Hypothalamus (tissue), 51 donors: Measurements from ENCODE around the gene CYSTM1.

Experiments used
- DNase-seq, 51 donors: peaks; one replicate each; lab custom pipeline; 2025; lab: John Stamatoyannopoulos, UW

CYSTM1 gene

DNA sequence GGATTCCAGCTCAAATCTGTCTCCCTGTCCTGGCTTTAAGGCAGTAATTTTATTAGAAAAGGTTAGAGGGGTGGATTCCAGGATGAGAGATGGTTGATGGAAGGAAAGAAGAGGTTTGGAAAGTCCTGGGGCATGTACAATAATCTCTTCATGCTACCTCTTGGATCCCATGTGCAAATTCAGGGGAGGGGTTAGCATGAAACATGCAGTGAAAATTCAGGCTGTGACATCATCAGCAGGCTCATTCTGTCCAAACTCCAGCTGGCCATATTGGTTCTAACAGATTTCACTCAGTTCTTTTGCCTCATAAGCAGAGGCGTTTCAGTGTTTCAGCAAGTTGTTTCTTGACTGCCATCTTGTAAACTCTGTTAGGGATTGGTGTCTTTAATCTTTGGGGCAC, 55.4 kb downstream of the CYSTM1 start:
- no peak for DNase-seq

DNA sequence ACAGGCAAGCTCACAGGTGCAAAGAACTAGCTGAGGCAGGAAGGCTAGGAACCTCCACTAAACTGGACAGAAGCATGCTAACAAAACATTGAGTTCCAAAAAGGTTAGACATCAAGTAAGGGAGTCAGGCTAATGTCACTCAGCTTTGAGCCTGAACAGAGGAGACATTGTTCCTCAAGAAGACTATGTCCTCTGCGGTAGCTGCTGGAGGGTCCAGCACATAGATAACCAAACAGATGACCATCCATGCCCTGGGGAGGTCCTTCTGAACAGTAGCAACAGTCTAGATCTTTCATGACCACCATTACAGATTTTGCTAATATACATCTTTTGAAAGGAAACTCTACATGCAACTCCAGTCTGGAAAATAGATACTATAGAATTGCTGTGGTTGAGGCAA, 57.7 kb downstream of the CYSTM1 start:
- DNase-seq = no peak

DNA sequence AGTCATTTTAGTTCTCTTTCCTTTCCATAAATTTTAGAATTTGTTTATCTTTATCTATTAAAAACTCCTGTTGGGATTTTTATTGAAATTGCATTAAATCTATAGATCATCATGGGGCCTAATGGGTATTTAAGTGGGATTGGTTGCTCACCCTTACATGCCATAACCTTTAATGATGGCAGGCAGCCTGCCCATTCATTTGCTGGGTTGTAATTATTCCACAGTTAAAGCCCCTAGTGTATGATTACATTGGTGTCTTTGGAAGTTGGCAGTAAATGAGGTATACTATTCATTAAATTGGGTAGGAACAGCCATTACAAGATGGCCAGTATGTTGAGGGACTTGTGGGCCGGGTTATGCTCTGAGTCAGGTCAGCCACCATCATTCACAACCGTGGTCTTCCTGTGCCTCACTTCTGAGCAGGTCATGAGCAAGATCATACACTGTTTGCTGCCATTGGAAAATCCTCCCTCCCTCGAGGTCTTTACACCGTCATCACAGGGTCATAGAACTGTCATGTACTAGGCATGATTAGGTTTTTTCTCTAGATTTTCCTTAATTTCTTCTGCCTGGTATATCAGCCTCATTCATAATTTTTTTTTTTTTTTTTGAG, 59.5 kb downstream of the CYSTM1 start:
- no peak for DNase-seq

DNA sequence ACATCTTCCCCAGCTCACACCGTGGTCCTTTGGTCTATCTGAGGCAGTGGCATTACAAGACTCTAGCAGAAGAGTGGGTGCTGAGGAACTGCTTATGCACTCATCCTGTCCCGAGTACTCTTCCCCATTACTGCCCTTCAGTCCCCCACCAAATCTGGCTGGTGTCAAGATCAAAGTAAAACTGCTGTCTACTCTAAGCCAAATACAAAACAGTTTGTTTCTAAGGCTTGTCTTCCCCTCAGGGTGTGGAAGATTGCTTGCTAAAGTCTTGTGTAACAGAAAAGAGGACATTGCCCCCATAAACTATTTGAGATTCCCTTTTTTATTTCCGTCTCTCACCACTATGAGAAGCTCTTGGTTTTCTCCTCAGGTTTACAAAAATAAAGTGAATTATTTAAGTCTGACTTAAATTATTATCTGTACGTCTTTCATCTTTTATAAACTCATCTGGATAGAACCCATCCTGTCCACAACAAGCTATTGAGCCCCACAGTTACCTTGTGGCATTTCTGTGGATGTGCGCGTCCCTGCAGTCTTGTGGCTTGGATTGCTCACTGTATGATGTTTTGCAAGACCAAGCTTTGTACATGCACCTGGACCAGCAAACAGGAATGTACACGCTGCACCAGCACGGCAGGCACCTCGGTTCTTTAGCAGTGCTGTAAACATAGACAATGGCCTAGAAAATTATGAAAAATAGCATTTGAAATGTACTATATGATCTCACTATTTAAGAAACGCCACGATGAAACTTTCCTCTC, 61.0 kb downstream of the CYSTM1 start:
- DNase-seq = no peak

DNA sequence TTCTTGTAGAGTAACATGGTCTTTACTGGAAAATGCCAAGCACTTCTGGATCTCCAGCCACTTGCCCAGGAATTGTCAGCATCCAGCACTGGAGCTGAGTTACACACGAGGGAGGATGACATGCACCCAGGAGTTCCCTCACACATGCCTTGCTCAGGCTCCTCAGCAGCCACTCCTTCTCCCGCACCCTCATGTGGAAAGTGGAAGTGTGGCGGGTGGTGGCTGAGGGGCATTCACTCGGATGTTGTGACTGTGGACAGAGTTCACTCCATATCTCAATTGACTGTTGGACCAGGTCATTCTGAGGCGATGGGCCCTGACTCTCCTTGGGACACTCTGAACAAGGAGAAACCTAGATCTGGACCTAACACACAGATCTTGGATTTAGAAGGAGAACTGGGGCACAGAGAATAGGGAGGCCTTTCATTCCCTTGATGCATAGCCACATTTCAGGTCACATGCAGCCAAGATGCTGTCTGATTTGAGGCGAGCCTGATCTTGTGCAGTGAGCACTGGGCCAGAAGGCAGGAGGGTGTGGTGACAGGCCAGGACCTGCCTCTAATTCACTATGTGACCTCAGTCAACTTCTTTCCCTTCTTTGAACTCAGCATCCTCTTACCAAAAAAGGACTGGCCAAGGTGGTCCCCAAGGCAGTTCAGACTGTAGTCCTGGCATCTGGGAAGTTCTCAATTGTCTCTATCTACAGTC, 62.1 kb downstream of the CYSTM1 start:
- DNase-seq = no peak

DNA sequence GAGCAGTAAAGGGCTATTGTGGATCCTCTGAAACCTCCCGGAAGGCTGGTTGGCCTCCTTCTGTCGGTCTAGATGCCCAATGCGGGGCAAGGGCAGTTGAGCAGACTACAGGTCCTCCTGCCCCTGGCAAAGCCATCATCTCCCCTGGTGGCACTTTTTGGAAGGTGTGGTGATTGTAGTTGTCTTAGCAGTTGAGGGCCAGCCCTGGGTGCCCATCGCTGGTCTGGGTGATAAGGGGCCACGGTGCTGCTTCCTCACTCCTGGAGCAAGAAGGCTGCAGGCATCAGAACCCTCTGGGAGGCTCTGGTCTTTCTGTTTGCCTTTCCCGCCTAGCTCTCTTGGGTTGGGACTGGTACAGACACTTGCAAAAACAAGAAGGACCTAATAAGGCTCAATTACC, 63.8 kb downstream of the CYSTM1 start:
- no peak for DNase-seq

DNA sequence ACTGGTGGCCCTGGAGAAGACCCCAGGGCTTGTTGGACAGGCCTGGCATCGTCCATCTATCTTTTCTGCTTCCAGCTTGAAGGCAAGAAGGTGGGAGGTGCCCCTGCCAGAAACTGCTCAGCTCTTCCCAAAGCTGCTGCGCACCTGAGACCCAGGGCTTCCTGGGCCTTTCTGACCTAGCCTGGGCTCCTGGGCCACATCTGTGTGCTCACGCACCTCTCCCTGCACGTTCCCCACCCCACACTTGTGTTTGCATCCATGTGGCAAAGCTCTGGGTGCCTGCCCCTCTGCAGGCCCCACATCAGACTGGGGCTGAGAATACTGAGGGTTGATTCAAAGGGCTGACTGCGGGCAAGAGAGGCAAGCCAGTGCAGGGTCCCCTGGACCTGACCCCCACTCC, 64.5 kb downstream of the CYSTM1 start:
- DNase-seq = no peak

DNA sequence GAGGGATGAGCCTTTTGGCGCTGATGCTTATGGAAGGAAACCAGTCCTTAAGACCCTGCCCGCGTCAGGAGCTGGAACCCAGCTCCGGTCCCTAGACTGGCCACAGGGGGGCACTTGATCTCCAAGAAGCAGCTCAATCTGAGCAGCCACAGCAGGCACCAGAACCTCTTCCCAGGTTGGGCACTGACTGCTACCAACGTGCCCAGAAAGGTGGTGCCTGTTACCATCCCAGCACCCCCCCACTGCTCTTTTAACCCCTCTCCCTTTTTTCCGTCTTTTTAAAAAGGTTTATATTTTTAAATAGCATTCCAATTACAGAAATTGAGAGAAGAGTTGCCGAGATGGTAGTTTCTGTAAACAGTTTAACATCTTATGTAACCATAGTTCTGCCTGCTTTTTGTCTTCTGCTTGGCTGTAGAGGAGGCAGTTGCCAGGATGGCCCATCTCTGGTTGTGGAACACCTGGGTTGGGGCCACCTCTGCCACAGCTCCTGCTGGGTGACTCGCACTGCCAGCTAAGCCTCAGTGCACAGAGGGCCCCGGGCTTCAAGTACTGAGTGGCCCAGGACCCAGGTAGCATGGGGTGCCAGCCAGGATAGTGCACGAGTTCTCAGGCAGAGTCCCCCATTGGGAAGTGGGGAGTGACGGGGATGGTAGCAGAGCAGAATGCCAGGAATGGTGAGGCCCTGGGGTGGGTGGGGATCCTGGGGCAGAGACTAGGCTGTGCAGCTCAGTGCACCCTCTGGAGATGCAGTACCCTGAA, 65.1 kb downstream of the CYSTM1 start:
- DNase-seq = peak in 38 of 51 donors; percentile 11 to 75 (median 40)

DNA sequence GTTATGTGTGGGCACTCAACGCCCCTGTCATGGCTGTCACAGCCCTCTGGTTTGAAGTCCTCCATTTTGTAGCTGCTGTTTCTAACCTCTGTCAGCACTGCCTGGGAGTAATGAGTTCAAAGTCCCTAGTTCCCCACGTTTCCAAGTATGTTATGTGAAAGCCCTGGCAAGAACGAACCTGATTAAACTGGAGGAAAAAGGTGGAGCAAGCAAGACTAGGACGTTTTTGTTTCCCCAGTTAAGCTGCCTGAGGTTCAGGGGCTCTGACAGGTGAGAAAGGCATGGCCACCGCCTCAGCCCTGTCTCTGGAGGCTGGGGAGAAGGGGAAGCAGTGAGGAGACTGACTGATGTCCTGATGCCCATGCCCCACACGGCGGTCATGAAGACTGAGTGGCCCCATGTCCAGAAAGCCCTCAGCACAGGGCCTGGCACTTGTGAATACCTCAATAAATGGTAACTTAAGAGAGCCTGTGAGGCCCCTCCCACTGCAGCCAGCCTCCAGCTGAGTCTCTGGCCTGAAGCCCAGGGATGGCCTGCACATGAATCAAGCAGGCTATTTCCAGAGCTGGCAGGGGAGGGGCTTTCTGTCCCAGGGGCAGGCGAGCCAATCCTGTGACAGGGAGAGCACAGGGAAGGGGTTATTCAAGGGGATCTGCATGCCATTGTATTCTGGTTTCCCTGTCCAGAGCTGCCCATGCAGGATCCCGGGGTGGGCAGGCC, 66.2 kb downstream of the CYSTM1 start:
- DNase-seq = peak in 50 of 51 donors; percentile 30 to 96 (median 84)

DNA sequence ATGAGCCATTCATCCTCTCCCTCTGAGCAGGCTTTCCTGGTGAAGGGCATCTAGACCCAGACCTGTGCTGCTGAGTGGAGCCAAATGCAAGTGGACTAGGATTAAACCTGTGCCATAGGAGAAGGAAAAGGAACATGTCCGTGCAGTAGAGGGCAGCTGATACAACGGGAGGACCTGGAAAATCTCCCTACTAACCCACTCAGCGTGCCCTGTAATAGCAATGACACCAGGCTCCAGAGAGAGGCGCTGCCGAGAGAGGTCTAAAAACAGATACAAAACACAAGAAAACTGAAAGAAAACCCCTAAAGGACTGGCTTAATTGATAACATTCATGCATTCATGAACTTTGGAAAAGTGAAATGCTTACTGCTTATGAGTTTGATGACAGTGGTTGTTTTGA, 67.1 kb downstream of the CYSTM1 start:
- DNase-seq = no peak

DNA sequence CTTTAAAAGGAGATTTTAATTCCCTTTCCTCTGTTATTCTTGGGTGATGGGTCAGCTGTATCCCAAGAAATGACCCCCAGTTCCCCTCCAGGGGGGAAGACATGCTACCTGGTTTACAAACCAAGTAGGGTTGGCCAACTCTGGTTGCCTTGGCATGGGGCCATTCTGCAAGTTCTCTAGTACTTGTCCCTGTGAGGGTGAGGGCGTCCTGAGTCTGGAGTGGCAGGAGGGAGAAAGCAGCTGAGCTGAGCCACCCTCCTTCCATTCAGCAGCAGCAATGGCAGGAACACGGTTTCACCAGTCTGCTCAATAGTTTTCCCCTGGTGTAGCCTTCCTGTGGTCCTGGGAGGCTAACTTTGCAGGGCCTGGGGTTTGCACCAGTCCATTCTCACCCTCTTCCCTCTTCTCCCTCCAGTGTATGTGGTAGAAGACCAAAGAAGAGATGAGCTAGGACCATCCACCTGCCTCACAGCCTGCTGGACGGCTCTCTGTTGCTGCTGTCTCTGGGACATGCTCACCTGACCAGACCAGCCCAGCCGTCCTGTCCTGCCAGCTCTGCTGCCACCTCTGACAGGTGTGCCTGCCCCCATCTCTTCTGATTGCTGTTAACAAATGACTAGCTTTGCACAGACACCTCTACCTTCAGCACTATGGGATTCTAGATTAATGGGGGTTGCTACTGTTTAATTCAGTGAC, 68.0 kb downstream of the CYSTM1 start:
- DNase-seq = no peak

DNA sequence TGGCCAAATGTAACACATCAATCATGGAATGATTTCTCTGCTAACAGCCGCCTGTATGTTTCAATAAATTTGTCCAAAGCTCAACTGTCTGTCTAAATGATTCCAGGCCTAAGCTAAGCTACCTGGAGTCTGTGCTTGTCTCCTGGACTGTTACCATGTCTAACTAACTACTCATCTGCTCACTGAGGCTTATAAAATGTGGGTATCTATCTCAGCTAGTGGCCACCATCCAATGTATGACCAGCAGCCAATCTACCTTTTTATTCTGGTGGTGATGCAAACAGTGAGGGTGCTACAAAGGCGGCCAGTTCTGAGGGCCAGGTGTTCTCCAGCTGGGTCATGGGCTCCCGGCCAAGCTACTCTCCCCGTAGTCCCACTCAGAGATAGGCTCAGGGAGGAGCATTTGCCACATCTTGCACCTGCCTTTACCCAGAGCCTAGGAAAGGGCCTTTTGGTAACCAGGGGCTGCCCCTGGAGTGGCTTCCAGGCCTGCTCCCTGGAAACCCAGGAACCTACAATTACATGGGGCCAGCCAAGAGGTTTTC, 68.8 kb downstream of the CYSTM1 start:
- DNase-seq = no peak

DNA sequence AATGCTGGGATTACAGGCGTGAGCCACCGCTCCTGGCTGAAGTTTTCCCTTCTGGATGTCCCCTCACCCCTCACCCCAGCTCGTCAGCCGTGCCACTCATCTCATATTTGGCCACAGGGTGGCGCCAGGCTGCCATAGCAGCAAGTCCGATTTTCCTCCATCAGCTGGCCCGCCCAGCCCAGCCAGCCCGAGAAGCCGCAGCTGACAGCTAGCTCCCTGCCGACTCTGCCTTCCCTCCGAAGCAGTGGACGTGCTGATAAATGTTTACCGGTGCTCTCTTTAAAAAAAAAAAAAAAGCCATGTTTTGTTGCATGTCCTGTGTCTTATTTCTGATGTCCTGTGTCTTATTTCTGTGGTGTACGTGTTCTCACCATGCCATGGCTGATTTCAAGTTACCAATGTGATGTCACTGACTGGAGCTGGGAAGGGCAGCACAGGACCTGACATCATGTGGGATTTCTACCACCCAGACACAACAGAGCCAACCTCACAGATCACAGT, 69.6 kb downstream of the CYSTM1 start:
- peak; percentile 18 to 93 (median 79) for DNase-seq

DNA sequence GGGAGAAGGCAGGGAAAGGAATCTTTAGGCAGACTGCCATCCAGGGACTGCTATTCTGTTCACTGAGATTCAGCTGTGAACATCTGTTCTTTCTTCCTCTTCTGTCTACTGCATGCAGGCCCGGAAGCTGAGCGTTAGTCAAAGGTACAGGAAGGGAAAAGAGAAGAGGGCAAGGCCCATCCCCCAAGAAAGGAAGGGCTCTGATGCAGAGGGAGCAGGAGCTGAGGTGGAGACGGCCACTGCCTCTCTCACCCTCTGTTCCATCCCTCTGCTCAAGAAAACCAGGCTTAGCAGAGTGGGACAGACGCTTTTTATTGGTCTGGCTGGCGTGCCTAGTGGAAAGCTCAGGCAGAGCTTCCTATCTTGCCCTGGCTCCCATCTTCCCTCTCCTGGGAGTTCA, 70.4 kb downstream of the CYSTM1 start:
- DNase-seq = no peak

DNA sequence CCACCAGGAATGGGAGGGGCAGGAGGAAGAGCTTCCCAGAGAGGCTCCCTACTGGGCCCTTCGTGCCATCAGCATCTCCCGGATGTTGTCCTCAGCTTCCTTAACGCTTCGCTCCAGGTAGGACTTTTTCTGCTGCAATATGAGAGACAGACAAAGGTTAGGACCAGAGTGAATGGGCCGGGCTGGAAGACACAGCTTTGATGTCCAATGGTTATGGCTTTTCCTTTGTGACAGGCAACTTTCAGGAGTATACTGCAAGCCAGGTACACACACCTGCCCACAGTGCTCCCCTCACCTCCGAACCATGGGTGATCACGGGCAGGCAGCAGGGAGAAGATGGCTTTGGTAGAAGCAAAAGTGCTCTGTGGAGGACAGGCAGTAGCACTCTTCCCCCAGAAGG, 70.9 kb downstream of the CYSTM1 start:
- no peak for DNase-seq

DNA sequence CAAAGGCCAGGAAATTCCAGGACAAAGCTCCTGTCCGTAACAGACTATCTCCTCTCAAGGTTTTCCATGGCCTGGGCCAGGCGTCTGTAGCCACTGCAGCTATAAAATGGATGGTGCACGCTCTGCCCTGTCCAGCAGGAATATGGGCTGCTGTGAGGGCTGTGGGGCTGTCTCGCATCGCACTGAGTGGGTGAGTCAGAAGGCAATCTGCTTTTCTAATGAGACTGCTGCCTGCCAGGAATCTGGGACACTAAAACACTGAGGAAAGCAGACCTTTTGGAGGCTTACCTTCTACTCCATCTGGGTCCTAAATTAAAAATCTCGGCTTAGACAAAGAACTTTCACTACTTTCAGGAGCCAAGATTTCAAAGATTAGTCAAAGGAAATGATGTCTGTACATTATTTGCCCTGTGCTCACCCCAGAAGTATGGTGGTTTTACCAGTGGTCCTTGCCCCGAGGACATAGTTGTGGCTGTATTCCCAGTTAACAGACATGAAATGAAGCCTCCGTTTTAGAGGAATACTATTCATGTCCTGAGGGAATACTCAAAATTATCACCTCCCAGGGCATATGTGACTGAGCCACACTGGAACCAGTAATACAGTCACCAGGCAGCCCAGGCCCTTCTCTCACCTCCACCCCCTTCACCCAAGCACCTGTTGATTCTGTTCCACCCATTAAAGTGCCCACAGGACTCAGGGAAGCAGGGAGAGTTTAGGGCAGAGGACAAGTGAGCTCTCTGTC, 71.6 kb downstream of the CYSTM1 start:
- DNase-seq = peak in 24 of 51 donors; percentile 4 to 60 (median 27)

DNA sequence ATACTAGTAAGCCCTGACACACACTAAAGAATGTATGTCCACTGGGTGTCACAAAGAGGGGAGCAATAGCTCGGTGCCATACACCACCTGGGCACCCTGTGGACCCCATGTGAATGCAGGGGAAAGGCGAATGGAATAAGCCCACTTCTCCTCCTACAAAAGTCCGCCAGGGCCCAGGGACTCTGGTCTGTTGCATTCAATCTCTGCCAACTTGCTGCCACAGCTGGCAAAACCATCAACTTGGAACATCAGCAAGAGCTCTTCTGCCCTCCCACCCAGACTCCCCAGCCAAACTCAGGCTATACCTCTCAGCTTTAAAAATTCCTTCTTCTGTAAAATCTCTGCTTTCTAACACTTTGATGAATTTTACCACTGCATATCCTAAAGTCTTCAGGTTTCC, 73.4 kb downstream of the CYSTM1 start:
- DNase-seq = no peak

DNA sequence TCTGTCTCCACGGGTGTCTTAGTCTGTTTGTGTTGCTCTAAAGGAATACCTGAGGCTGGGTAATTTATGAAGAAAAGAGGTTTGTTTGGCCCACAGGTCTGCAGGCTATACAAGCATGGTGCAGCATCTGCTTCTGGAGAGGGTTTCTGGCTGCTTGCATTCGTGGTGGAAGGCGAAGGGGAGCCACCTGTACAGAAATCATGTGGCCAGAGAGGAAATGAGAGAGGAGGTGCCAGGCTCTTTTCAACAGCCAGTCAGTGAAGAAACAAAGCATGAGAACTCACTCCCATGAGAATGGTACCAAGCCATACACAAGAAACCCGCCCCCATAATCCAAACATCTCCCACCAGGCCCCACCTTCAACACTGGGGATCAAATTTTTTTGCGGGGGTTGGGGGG, 74.5 kb downstream of the CYSTM1 start:
- no peak for DNase-seq

DNA sequence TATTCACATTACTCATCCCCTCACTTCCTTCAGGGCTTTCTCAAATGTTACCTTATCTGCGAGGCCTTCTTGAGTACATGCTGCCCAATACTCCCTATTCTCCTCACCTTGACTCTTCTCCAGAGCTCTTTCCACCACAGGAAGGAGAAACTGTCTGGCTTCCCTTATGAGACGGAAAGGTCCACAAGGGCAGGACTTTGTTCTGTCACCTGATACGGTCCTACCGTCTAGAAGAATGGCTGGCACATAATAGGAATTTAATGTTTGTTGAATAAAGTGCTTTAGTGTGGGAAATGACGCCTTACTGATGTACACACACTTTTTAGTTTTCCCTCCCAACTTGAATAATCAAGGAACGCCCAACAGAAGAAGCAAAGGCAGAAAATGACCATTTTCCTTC, 75.4 kb downstream of the CYSTM1 start:
- no peak for DNase-seq
